DOHH2 (cell line): ENCODE measurements around the gene TMX2.

Experiments used
- H3F3A ChIP-seq: fragments of 200-600 bp; sonication (generic), shearing (Covaris generic); 2 replicates; pipeline ENCODE4 v1.6.0; 2016; ENCODE audit warnings: antibody characterized with exemption, mild to moderate bottlenecking; ENCODE audit not compliant: control insufficient read depth, insufficient read depth
- H3K27ac ChIP-seq: fragments of 200-600 bp; sonication (generic); 2 replicates; pipeline ENCODE4 v1.5.1; 2014; ENCODE audit warnings: low read depth, mild to moderate bottlenecking, low read length, moderate library complexity
- H3K27me3 ChIP-seq: fragments of 200-600 bp; sonication (generic); 2 replicates; pipeline ENCODE4 v1.6.1; 2014; ENCODE audit warnings: mild to moderate bottlenecking, low read length, mixed read lengths; ENCODE audit not compliant: control insufficient read depth
- H3K36me3 ChIP-seq: fragments of 200-600 bp; sonication (generic); 2 replicates; pipeline ENCODE4 v1.6.1; 2014; ENCODE audit warnings: mild to moderate bottlenecking, low read length, moderate library complexity, mixed read lengths; ENCODE audit not compliant: control insufficient read depth
- H3K4me1 ChIP-seq: fragments of 200-600 bp; sonication (generic); 2 replicates; pipeline ENCODE4 v1.6.1; 2014; ENCODE audit warnings: mild to moderate bottlenecking, low read length, mixed read lengths; ENCODE audit not compliant: control insufficient read depth
- H3K4me2 ChIP-seq: fragments of 200-600 bp; sonication (generic); 2 replicates; pipeline ENCODE4 v1.6.0; 2014; ENCODE audit warnings: mild to moderate bottlenecking, low read length, moderate library complexity
- H3K4me3 ChIP-seq: fragments of 200-600 bp; sonication (generic); 2 replicates; pipeline ENCODE4 v1.5.1; 2014; ENCODE audit warnings: mild to moderate bottlenecking, low read length, mixed read lengths
- H3K79me2 ChIP-seq: fragments of 200-600 bp; sonication (generic); 2 replicates; pipeline ENCODE4 v1.6.1; 2014; ENCODE audit warnings: mild to moderate bottlenecking, low read length, mixed read lengths; ENCODE audit not compliant: control insufficient read depth
- H3K9me2 ChIP-seq: fragments of 200-600 bp; sonication (generic); replicated peaks from 2 replicates; pipeline ENCODE4 v1.6.1; 2014; ENCODE audit warnings: mild to moderate bottlenecking, low read length, mixed read lengths; ENCODE audit not compliant: control insufficient read depth
- H3K9me3 ChIP-seq: fragments of 200-600 bp; sonication (generic); 2 replicates; pipeline ENCODE4 v1.6.1; 2014; ENCODE audit warnings: antibody characterized with exemption, low read length, mixed read lengths; ENCODE audit not compliant: control insufficient read depth, insufficient read depth
- H4K20me1 ChIP-seq: fragments of 200-600 bp; sonication (generic); 2 replicates; pipeline ENCODE4 v1.6.0; 2014; ENCODE audit warnings: low read depth, mild to moderate bottlenecking, antibody characterized with exemption, low read length, moderate library complexity; ENCODE audit not compliant: control insufficient read depth, insufficient read depth
- CTCF ChIP-seq: fragments of 200-600 bp; sonication (generic); IDR thresholded peaks from one replicate; pipeline ENCODE4 v1.5.1; 2014; ENCODE audit warnings: antibody characterized with exemption, mild to moderate bottlenecking, low read depth, low read length; ENCODE audit not compliant: poor library complexity, severe bottlenecking
- EZH2phosphoT487 ChIP-seq: fragments of 200-600 bp; sonication (generic); IDR thresholded peaks from 2 replicates; pipeline ENCODE4 v1.6.1; 2017; ENCODE audit warnings: borderline replicate concordance, mild to moderate bottlenecking, antibody characterized with exemption, low read length, moderate library complexity, mixed read lengths

Gene TMX2

GRCh38 chr11:57735619-57736298 lies 23.4 kb downstream of the TMX2 start:
- Histone ChIP-seq H3K9me2 (no peaks in the 10 kb centered on the region), H3K36me3 (peaks cover 58% of the 10 kb centered on the region), H3K9me3 (no peaks in the 10 kb centered on the region), H3K4me3 (no peak overlapping the region), H3K27me3 (no peaks in the 10 kb centered on the region), H3K79me2 (peaks cover 54% of the 10 kb centered on the region), H3F3A (0 out of 2 replicates have a peak, but pooled peaks cover 8% of the 10 kb centered on the region), H3K4me2 (no peak overlapping the region), H4K20me1 (no peaks in the 10 kb centered on the region), H3K4me1 (peaks cover 5% of the 10 kb centered on the region), H3K27ac (no peak overlapping the region)
- no peak for TF ChIP-seq CTCF
- TF ChIP-seq EZH2phosphoT487: no peak

- Histone ChIP-seq H3K4me3 (peak within 1 kb of the TSS; percentile 84), H4K20me1 (no peaks in the 10 kb centered on the region), H3K36me3 (peaks cover 82% of the 10 kb centered on the region), H3K4me2 (peak within 1 kb of the TSS; percentile 100), H3K9me3 (no peaks in the 10 kb centered on the region), H3K4me1 (peaks cover 15% of the 10 kb centered on the region), H3K27me3 (no peaks in the 10 kb centered on the region), H3K27ac (peak within 1 kb of the TSS; percentile 65), H3K9me2 (no peaks in the 10 kb centered on the region), H3K79me2 (peaks cover 32% of the 10 kb centered on the region), H3F3A (0 out of 2 replicates have a peak, but pooled peaks cover 13% of the 10 kb centered on the region)
- no peak for TF ChIP-seq EZH2phosphoT487
- TF ChIP-seq CTCF: no peak
These were observed 29.0 kb downstream of the TMX2 start, which contains the start of gene SELENOH for GRCh38 chr11:57741132-57742086. Gene SELENOH, plus strand, starts transcription at chr11:57741491. Its CDS starts 105 bp downstream, at chr11:57741596.

- TF ChIP-seq CTCF (no peak), EZH2phosphoT487 (no peak)
- Histone ChIP-seq H3K4me3 (peak overlapping the region; percentile 84), H3F3A (0 out of 2 replicates have a peak, but pooled peaks cover 13% of the 10 kb centered on the region), H3K27me3 (no peaks in the 10 kb centered on the region), H3K36me3 (peaks cover 86% of the 10 kb centered on the region), H4K20me1 (no peaks in the 10 kb centered on the region), H3K79me2 (peaks cover 30% of the 10 kb centered on the region), H3K4me1 (peaks cover 15% of the 10 kb centered on the region), H3K9me2 (no peaks in the 10 kb centered on the region), H3K9me3 (no peaks in the 10 kb centered on the region), H3K27ac (peak overlapping the region; percentile 65), H3K4me2 (peak overlapping the region; percentile 100)
These were observed 29.7 kb downstream of the TMX2 start for GRCh38 chr11:57742087-57742452.
